Heart left ventricle (tissue), 16 donors: ENCODE data around the gene AFAP1. TPM values are rescaled to one million over a fixed set of nuclear protein-coding genes. Genes with fewer than 3 reads are reported as not detected.
A peak's percentile ranks its signal among the peaks of the same experiment; 100 is the strongest.

Source experiments
- ATAC-seq, 4 donors: fragments of 200-7000 bp; cut with Tn5 transposase; one replicate each; pipeline ENCODE4 v1.9.1; 2020 to 2022; ENCODE audit warnings: moderate library complexity in 4 of 4, mild to moderate bottlenecking in 3 of 4, moderate number of reproducible peaks in 1 of 4
- DNase-seq, 5 donors: peaks; one replicate each; pipeline ENCODE4 v3.0.0-alpha.2; 2020
- H3K27ac ChIP-seq, 12 donors: fragments of 200-600 bp; sonication (generic) in 4 of 12; one replicate each; pipeline versions ENCODE4 v1.5.0 to v1.8.0; 2016 to 2022; ENCODE audit warnings: mild to moderate bottlenecking in 2 of 12
- H3K27me3 ChIP-seq, 9 donors: fragments of 200-600 bp; sonication (generic) in 2 of 9; one replicate each; pipeline versions ENCODE4 v1.5.1 to v1.8.0; 2016 to 2022; ENCODE audit warnings: mild to moderate bottlenecking in 3 of 9
- H3K36me3 ChIP-seq, 9 donors: fragments of 200-600 bp; sonication (generic) in 2 of 9; one replicate each; pipeline versions ENCODE4 v1.5.0 to v1.8.0; 2018 to 2022; ENCODE audit warnings: mild to moderate bottlenecking in 2 of 9
- H3K4me1 ChIP-seq, 12 donors: fragments of 200-600 bp; sonication (generic) in 4 of 12; one replicate each; pipeline versions ENCODE4 v1.5.0 to v1.8.0; 2016 to 2022; ENCODE audit warnings: mild to moderate bottlenecking in 3 of 12
- H3K4me3 ChIP-seq, 12 donors: fragments of 200-600 bp; sonication (generic) in 4 of 12; one replicate each; pipeline versions ENCODE4 v1.5.0 to v1.8.0; 2017 to 2022; ENCODE audit warnings: mild to moderate bottlenecking in 9 of 12, moderate library complexity in 4 of 12
- H3K9me3 ChIP-seq, 12 donors: fragments of 200-600 bp; sonication (generic) in 4 of 12; one replicate each; pipeline versions ENCODE4 v1.5.0 to v1.8.0; 2016 to 2022; ENCODE audit warnings: mild to moderate bottlenecking in 1 of 12
- POLR2A ChIP-seq, 2 donors: fragments of 450-650 bp; IDR thresholded peaks; one replicate each; pipeline ENCODE4 v1.6.1; 2017; ENCODE audit warnings: antibody characterized with exemption in 2 of 2, mild to moderate bottlenecking in 2 of 2, moderate library complexity in 2 of 2
- whole genome bisulfite sequencing, 4 donors: extraction: QIAGEN DNeasy Blood & Tissue Kit in 2 of 4; methylation state at CpG; one replicate each; pipeline versions ENCODE4 v1.1.5 to v1.1.7; 2013 to 2018; 5-methylcytosine and 5-hydroxymethylcytosine counted together
- intact Hi-C, 10 donors: fragments of 100-400 bp; cut with DNase I; formaldehyde crosslinking; loops; one replicate each; pipeline versions ENCODE4 v1.11.1 to v1.14.2; 2022
- polyA plus RNA-seq, 2 donors: library from polyadenylated mRNA; stranded (reverse); fragments of 200-250 nt; gene quantifications; one replicate each; pipeline ENCODE4 v1.2.3, GENCODE V29; 2013
- total RNA-seq, 9 donors: library from RNA; depleted of rRNA in 2 of 9; stranded (reverse); fragments of >200 nt in 2 of 9; fragmentation: NEBNext Ultra II Directional in 3 of 9; extraction: Animal tissue kit (Norgen Biotek cat#: 25700) in 3 of 9; gene quantifications; one replicate each; pipeline versions ENCODE4 v1.1.0 to v1.2.4, GENCODE V29; 2016 to 2023
- TF ChIP-seq, protein P1 (sequence below), 12 donors: fragments of 200-600 bp; sonication (generic) in 4 of 12; IDR thresholded peaks; one replicate each; pipeline versions ENCODE4 v1.5.0 to v1.8.0; 2018 to 2022; ENCODE audit warnings: antibody characterized with exemption in 12 of 12, mild to moderate bottlenecking in 5 of 12
- donor health status: ischemic (EF 13 %, LVEDD 7.1; RV severe dilation, severe dysfunction).
- donor health status: healthy with polysubstance abuse.
- donor health status: DM: no; HTN: yes; CAD: no.
- donor health status: DM: no; HTN: no; CAD: no.
- donor health status: ischemic (EF 25% LVEDD 6.9; RV normal size, moderate dysfunction).
- donor health status: ischemic (EF 25% LVEDD 5.7; RV mildly dilated, moderate dysfunction).
- donor health status: healthy.
- donor health status: DM: yes; HTN: yes; CAD: no.
- donor health status: ischemic (EF 35%, LVEDD 5.7; RV mildly dilated, moderate dysfunction).
- donor health status: nonischemic (EF 11% LVEDD 7.7; RV severe dilation, severe dysfunction).
- donor health status: DM: yes; HTN: yes; CAD: no.
- donor health status: PGD.
- donor health status: ischemic (EF 29% LVEDD 5.4; RV normal size, mild dysfunction).
- donor health status: nonischemic (EF 23%, LVEDD 6.1; RV moderate dilation, normal function).

AFAP1 gene
- total and polyA plus RNA-seq, 11 donors, result 2.0 to 18.0 (median 7.0) TPM

DNA sequence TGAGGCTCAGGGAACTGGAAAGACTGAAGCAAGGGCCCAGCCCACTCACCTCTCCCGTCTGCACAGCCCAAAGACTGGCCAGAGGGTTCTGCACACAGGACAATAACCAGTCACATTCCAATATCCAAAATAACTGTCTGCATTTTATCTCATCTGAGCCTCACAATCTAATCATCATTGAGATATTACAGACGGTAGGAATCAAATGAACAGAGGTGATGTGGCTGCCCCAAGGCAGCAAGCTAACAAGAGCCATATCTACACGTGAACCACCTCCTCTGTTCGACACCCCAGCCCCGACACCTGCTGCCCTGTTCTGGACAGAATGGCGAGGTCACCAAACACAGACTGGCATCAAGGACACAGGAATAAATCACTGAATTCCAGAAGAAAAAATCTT, 60.5 kb downstream of the AFAP1 start:
- H3K4me1 ChIP-seq, result peaks cover 0 to 53% (median 7%) of the 10 kb centered on the region in 12 donors
- H3K27ac ChIP-seq, result peak overlapping the region in 1 of 12 donors; percentile 66
- no peak overlapping the region for H3K4me3 ChIP-seq
- H3K36me3 ChIP-seq, result no peaks in the 10 kb centered on the region
- TF ChIP-seq POLR2A (IDR thresholded peaks at IDR 0.05), result no peak
- TF ChIP-seq, protein P1, sequence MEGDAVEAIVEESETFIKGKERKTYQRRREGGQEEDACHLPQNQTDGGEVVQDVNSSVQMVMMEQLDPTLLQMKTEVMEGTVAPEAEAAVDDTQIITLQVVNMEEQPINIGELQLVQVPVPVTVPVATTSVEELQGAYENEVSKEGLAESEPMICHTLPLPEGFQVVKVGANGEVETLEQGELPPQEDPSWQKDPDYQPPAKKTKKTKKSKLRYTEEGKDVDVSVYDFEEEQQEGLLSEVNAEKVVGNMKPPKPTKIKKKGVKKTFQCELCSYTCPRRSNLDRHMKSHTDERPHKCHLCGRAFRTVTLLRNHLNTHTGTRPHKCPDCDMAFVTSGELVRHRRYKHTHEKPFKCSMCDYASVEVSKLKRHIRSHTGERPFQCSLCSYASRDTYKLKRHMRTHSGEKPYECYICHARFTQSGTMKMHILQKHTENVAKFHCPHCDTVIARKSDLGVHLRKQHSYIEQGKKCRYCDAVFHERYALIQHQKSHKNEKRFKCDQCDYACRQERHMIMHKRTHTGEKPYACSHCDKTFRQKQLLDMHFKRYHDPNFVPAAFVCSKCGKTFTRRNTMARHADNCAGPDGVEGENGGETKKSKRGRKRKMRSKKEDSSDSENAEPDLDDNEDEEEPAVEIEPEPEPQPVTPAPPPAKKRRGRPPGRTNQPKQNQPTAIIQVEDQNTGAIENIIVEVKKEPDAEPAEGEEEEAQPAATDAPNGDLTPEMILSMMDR (IDR thresholded peaks at IDR 0.05), result no peak
- ATAC-seq (no peak), DNase-seq (no peak)
- WGBS, 4 donors, result 70 to 78% (median 76%) methylated on average over 6 of the region's 6 CpGs
- no peaks in the 10 kb centered on the region for H3K27me3 ChIP-seq
- intact Hi-C loops, result loop anchor here in 1 of 10 donors (5.0 kb wide), 1 partner anchor 58 kb away; the partner anchor contains the start of gene AFAP1
- no peaks in the 10 kb centered on the region for H3K9me3 ChIP-seq

DNA sequence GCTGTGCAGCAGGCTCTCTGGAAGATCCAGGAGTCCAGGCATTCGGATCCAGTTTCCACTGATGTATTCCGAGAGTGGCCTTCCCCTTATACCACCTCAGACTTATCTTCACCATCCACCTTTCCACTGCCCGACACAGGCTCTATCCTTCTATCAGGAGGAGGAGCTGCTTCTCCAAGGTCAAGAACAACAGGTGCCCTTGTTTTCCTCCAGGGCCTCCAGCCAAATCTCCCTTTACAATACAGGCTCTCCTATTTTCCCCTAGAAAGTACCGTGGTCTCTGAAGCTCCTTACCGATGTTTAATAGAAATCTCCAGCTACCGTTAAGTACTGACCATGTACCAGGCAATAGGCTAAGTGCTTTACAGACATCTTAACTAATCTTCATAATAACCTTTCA, 61.3 kb downstream of the AFAP1 start:
- DNase-seq (no peak), ATAC-seq (no peak)
- TF ChIP-seq, protein P1 (IDR thresholded peaks at IDR 0.05), result no peak
- no peak for TF ChIP-seq POLR2A (IDR thresholded peaks at IDR 0.05)
- Histone ChIP-seq H3K27me3 (no peaks in the 10 kb centered on the region), H3K9me3 (no peaks in the 10 kb centered on the region), H3K4me3 (no peak overlapping the region), H3K27ac (peak overlapping the region in 1 of 12 donors; percentile 66), H3K36me3 (no peaks in the 10 kb centered on the region), H3K4me1 (peaks cover 0 to 53% (median 7%) of the 10 kb centered on the region in 12 donors)
- 78 to 85% (median 83%) methylated on average over 6 of the region's 6 CpGs for WGBS, 4 donors
- intact Hi-C loops, result loop anchor here in 1 of 10 donors (5.0 kb wide), 1 partner anchor 59 kb away; the partner anchor contains the start of gene AFAP1

DNA sequence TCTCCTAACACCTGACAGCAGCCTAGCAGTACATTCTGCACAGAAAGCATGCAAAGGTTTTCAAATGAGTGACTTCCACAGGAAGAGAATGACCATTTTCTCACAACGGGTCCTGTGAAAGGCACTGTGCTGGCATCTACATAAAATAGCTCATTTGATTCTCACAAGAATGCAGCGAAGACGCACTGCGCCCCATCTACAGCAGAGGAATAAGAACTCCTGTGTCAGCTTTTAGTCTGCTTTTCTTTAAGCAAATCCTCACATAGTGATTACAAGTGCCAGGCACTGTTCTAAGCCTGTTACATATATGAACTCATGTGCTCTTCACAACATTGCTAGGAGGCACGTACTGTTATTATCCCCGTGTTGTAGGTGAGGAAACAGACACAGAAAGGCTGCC, 62.5 kb downstream of the AFAP1 start:
- no peaks in the 10 kb centered on the region for H3K27me3 ChIP-seq
- H3K9me3 ChIP-seq, result no peaks in the 10 kb centered on the region
- H3K36me3 ChIP-seq, result no peaks in the 10 kb centered on the region
- ATAC-seq (no peak), DNase-seq (no peak)
- H3K4me1 ChIP-seq, result peaks cover 0 to 60% (median 11%) of the 10 kb centered on the region in 12 donors
- H3K4me3 ChIP-seq, result no peak overlapping the region
- WGBS, 4 donors, result 83 to 91% (median 86%) methylated on average over 6 of the region's 6 CpGs
- peak overlapping the region in 3 of 12 donors; percentile 39 to 69 (median 66) for H3K27ac ChIP-seq
- intact Hi-C loops, result loop anchor here in 1 of 10 donors (5.0 kb wide), 1 partner anchor 60 kb away; the partner anchor contains the start of gene AFAP1
- TF ChIP-seq, protein P1 (IDR thresholded peaks at IDR 0.05), result no peak
- TF ChIP-seq POLR2A (IDR thresholded peaks at IDR 0.05), result no peak

DNA sequence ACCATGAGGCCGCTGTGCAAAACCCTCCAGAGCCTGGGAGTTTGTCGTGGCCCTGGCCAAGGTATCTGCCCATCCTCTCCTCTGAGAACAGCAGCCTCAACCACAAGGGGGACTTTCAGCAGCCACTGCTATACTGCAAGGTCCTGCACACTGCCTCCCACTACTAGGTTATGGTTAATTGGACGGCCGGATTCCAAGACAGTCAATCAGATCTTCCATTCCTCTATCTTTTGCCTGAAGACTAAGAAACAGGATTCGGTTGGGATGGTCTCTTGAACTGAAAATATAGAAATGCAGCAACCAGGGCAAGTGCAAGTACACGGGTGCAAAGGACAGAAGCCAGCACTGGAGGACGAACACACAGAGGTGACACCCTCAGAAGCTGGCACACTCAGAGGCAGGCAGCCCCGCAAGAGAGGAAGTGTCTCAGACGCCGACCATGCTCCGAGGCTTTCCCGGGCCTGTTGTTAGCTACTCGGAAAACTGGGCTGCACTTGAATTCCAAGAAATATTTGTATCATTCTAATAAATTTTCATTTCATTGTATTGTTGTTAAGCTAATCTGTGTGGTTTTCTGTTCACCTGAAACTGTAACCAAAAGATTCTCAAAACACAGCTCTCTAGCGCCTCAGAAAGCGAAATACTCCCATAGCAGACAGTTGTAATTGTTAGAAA, 63.3 kb downstream of the AFAP1 start:
- Histone ChIP-seq H3K27me3 (no peaks in the 10 kb centered on the region), H3K27ac (peak overlapping the region in 6 of 12 donors; percentile 30 to 69 (median 37)), H3K36me3 (no peaks in the 10 kb centered on the region), H3K9me3 (no peaks in the 10 kb centered on the region), H3K4me1 (peaks cover 0 to 68% (median 18%) of the 10 kb centered on the region in 12 donors), H3K4me3 (peak overlapping the region in 2 of 12 donors; percentile 21 to 23)
- intact Hi-C loops, result loop anchor here in 1 of 10 donors (5.0 kb wide), 1 partner anchor 61 kb away; the partner anchor contains the start of gene AFAP1
- 31 to 45% (median 34%) methylated on average over 15 of the region's 15 CpGs for WGBS, 4 donors
- DNase-seq (no peak), ATAC-seq (peak in 3 of 4 donors; percentile 53 to 66 (median 56))
- TF ChIP-seq POLR2A (IDR thresholded peaks at IDR 0.05), result no peak
- TF ChIP-seq, protein P1 (IDR thresholded peaks at IDR 0.05), result peak in 3 of 12 donors; percentile 17 to 42 (median 22)
